Neural cell (in vitro differentiated cells): ENCODE results near the gene PGM3. TPM values are rescaled to one million over a fixed set of nuclear protein-coding genes. Genes with fewer than 3 reads are reported as not detected.

Source experiments
- H2AFZ ChIP-seq: fragments of 200-600, 300-800 bp; sonication (generic), shearing (Covaris generic); 2 replicates; pipeline ENCODE4 v1.6.0; 2014; ENCODE audit warnings: low read depth, mild to moderate bottlenecking, antibody characterized with exemption, low read length, moderate library complexity
- H3F3A ChIP-seq: fragments of 200-600 bp; shearing (Covaris generic); 2 replicates; pipeline ENCODE4 v1.6.1; 2016; ENCODE audit warnings: mild to moderate bottlenecking, moderate library complexity, mixed read lengths, antibody characterized with exemption, low read length; ENCODE audit not compliant: insufficient read depth, poor library complexity, severe bottlenecking
- H3K27ac ChIP-seq: fragments of 200-600, 300-800 bp; sonication (generic), shearing (Covaris generic); 2 replicates; pipeline ENCODE4 v1.5.1; 2014; ENCODE audit warnings: mild to moderate bottlenecking, low read length, moderate library complexity
- H3K27me3 ChIP-seq: fragments of 300-800, 200-600 bp; sonication (generic), shearing (Covaris generic); 2 replicates; pipeline ENCODE4 v1.6.0; 2014; ENCODE audit warnings: mild to moderate bottlenecking, low read depth, low read length, moderate library complexity; ENCODE audit not compliant: insufficient read depth
- H3K36me3 ChIP-seq: fragments of 300-800, 200-600 bp; sonication (generic), shearing (Covaris generic); 2 replicates; pipeline ENCODE4 v1.5.1; 2014; ENCODE audit warnings: mild to moderate bottlenecking, antibody characterized with exemption, low read length, moderate library complexity; ENCODE audit not compliant: insufficient read depth
- H3K4me2 ChIP-seq: fragments of 300-800, 200-600 bp; sonication (generic), shearing (Covaris generic); 2 replicates; pipeline ENCODE4 v1.6.0; 2014; ENCODE audit warnings: mild to moderate bottlenecking, low read length
- H3K4me3 ChIP-seq: fragments of 300-800, 200-600 bp; sonication (generic), shearing (Covaris generic); 2 replicates; pipeline ENCODE4 v1.5.1; 2014; ENCODE audit warnings: mild to moderate bottlenecking, low read length, moderate library complexity
- H3K79me2 ChIP-seq: fragments of 200-600 bp; shearing (Covaris generic); replicated peaks from 2 replicates; pipeline ENCODE4 v1.6.0; 2014; ENCODE audit warnings: mild to moderate bottlenecking, low read length, moderate library complexity; ENCODE audit not compliant: insufficient read depth
- H3K9ac ChIP-seq: fragments of 300-800, 200-600 bp; sonication (generic), shearing (Covaris generic); 2 replicates; pipeline ENCODE4 v1.6.1; 2016; ENCODE audit warnings: mild to moderate bottlenecking, low read length, mixed read lengths
- H3K9me2 ChIP-seq: fragments of 200-600 bp; shearing (Covaris generic); 2 replicates; pipeline ENCODE4 v1.6.1; 2016; ENCODE audit warnings: mild to moderate bottlenecking, low read length, mixed read lengths; ENCODE audit not compliant: insufficient read depth
- H3K9me3 ChIP-seq: fragments of 200-600, 300-800 bp; sonication (generic), shearing (Covaris generic); 2 replicates; pipeline ENCODE4 v1.6.1; 2016; ENCODE audit warnings: mild to moderate bottlenecking, mixed run types, low read length, moderate library complexity, mixed read lengths
- H4K20me1 ChIP-seq: fragments of 200-600 bp; shearing (Covaris generic); 2 replicates; pipeline ENCODE4 v1.6.1; 2016; ENCODE audit warnings: mild to moderate bottlenecking, mixed run types; ENCODE audit not compliant: insufficient read depth
- EP300 ChIP-seq: fragments of 450-650 bp; conservative IDR thresholded peaks from 2 replicates; pipeline ENCODE4 v1.6.1; 2014; ENCODE audit warnings: antibody characterized with exemption, mild to moderate bottlenecking, moderate library complexity; ENCODE audit not compliant: poor library complexity, severe bottlenecking
- EZH2 ChIP-seq: fragments of 200-600, 300-800 bp; shearing (Covaris generic), sonication (generic); IDR thresholded peaks from 2 replicates; pipeline ENCODE4 v1.6.1; 2014; ENCODE audit warnings: antibody characterized with exemption, low read length, borderline replicate concordance, mild to moderate bottlenecking; ENCODE audit not compliant: insufficient read depth, poor library complexity, severe bottlenecking
- MXI1 ChIP-seq: fragments of 450-650 bp; conservative IDR thresholded peaks from 2 replicates; pipeline ENCODE4 v1.6.1; 2014; ENCODE audit warnings: antibody characterized with exemption, mild to moderate bottlenecking; ENCODE audit not compliant: poor library complexity, severe bottlenecking
- POLR2AphosphoS5 ChIP-seq: IDR thresholded peaks from 2 replicates; pipeline ENCODE4 v1.6.1; 2012
- RAD21 ChIP-seq: fragments of 450-650 bp; conservative IDR thresholded peaks from 2 replicates; pipeline ENCODE4 v1.6.1; 2014; ENCODE audit warnings: antibody characterized with exemption, mild to moderate bottlenecking, moderate library complexity
- SMC3 ChIP-seq: fragments of 450-650 bp; conservative IDR thresholded peaks from 2 replicates; pipeline ENCODE4 v1.6.1; 2014; ENCODE audit warnings: antibody characterized with exemption, mild to moderate bottlenecking, moderate library complexity; ENCODE audit not compliant: poor library complexity
- TAF1 ChIP-seq: IDR thresholded peaks from 2 replicates; pipeline ENCODE4 v1.6.1; 2012; ENCODE audit warnings: low read depth
- polyA plus RNA-seq: library from polyadenylated mRNA; depleted of rRNA; stranded (reverse); fragments of >200 nt; gene quantifications from 2 replicates; pipeline ENCODE4 v1.2.3, GENCODE V29; 2014
- TF ChIP-seq, protein P1 (sequence below): fragments of 450-650 bp; IDR thresholded peaks from 2 replicates; pipeline ENCODE4 v1.5.1; 2014; ENCODE audit warnings: antibody characterized with exemption, mild to moderate bottlenecking, moderate library complexity; ENCODE audit not compliant: poor library complexity, severe bottlenecking
- TF ChIP-seq, protein P2 (sequence below): IDR thresholded peaks from 2 replicates; pipeline ENCODE4 v1.6.1; 2012; ENCODE audit warnings: borderline replicate concordance

PGM3 gene
- polyA plus RNA-seq, 1 donor from 2014 or later: 198 TPM

DNA sequence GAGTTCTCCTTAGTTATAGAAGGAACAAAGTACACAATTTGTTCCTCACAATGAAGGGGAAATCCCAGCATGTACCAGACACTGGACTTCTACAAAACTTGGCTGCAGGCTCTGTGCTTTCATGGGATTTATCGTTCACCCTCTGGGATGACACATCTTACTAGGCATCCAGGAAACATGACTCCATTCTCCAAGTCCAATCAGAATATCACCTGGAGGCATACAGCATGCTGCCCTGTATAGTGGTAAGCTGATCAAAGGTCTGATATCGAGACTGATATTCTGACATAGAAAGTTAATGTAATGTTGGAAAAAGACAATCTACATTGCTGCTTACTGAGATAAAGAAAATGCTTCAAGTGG lies 6.8 kb upstream of the PGM3 start:
- TF ChIP-seq EP300 (no peak), POLR2AphosphoS5 (no peak), SMC3 (no peak), RAD21 (no peak), TAF1 (no peak), EZH2 (no peak), MXI1 (no peak)
- TF ChIP-seq, protein P1, sequence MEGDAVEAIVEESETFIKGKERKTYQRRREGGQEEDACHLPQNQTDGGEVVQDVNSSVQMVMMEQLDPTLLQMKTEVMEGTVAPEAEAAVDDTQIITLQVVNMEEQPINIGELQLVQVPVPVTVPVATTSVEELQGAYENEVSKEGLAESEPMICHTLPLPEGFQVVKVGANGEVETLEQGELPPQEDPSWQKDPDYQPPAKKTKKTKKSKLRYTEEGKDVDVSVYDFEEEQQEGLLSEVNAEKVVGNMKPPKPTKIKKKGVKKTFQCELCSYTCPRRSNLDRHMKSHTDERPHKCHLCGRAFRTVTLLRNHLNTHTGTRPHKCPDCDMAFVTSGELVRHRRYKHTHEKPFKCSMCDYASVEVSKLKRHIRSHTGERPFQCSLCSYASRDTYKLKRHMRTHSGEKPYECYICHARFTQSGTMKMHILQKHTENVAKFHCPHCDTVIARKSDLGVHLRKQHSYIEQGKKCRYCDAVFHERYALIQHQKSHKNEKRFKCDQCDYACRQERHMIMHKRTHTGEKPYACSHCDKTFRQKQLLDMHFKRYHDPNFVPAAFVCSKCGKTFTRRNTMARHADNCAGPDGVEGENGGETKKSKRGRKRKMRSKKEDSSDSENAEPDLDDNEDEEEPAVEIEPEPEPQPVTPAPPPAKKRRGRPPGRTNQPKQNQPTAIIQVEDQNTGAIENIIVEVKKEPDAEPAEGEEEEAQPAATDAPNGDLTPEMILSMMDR: no peak
- TF ChIP-seq, protein P2, sequence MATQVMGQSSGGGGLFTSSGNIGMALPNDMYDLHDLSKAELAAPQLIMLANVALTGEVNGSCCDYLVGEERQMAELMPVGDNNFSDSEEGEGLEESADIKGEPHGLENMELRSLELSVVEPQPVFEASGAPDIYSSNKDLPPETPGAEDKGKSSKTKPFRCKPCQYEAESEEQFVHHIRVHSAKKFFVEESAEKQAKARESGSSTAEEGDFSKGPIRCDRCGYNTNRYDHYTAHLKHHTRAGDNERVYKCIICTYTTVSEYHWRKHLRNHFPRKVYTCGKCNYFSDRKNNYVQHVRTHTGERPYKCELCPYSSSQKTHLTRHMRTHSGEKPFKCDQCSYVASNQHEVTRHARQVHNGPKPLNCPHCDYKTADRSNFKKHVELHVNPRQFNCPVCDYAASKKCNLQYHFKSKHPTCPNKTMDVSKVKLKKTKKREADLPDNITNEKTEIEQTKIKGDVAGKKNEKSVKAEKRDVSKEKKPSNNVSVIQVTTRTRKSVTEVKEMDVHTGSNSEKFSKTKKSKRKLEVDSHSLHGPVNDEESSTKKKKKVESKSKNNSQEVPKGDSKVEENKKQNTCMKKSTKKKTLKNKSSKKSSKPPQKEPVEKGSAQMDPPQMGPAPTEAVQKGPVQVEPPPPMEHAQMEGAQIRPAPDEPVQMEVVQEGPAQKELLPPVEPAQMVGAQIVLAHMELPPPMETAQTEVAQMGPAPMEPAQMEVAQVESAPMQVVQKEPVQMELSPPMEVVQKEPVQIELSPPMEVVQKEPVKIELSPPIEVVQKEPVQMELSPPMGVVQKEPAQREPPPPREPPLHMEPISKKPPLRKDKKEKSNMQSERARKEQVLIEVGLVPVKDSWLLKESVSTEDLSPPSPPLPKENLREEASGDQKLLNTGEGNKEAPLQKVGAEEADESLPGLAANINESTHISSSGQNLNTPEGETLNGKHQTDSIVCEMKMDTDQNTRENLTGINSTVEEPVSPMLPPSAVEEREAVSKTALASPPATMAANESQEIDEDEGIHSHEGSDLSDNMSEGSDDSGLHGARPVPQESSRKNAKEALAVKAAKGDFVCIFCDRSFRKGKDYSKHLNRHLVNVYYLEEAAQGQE: no peak
- Histone ChIP-seq H3K9me3 (no peaks in the 10 kb centered on the region), H2AFZ (no peak overlapping the region), H3K27ac (no peak overlapping the region), H3K9ac (no peak overlapping the region), H4K20me1 (no peaks in the 10 kb centered on the region), H3K4me3 (no peak overlapping the region), H3K79me2 (no peaks in the 10 kb centered on the region), H3F3A (no peaks in the 10 kb centered on the region), H3K27me3 (no peaks in the 10 kb centered on the region), H3K9me2 (no peaks in the 10 kb centered on the region), H3K4me2 (no peak overlapping the region), H3K36me3 (peaks cover 6% of the 10 kb centered on the region)

DNA sequence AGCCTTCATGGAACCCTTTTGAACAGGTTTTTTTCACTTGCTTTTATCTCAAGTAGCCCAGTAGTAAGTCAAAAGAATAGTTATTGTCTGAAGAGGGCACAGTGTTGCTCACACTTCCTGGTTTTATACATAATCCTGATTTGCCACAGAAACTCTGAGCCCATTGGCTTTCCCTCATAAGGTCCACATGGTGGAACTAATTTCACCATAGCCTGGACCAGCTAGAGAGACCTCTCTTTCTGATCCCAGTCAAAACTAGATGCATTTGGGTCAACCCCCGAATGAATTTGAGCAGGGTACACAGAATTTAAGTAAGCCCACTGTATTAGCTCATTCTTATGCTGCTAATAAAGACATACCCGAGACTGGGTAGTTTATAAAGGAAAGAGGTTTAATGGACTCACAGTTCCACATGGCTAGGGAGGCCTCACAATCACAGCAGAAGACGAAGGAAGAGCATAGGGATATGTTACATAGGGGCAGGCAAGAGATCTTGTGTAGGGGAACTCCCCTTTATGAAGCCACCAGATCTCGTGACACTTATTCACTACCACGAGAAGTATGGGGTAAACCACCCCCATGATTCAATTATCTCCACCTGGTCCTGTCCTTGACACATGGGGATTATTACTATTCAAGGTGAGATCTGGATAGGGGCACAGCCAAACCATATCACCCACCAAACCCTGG lies 6.3 kb upstream of the PGM3 start:
- TF ChIP-seq TAF1 (no peak), RAD21 (no peak), EZH2 (no peak), SMC3 (no peak), POLR2AphosphoS5 (no peak)
- TF ChIP-seq, protein P2: no peak
- TF ChIP-seq, protein P1: no peak
- Histone ChIP-seq H3K9me3 (no peaks in the 10 kb centered on the region), H3K27ac (no peak overlapping the region), H3K36me3 (peaks cover 6% of the 10 kb centered on the region), H3K4me2 (no peak overlapping the region), H3K9me2 (no peaks in the 10 kb centered on the region), H4K20me1 (no peaks in the 10 kb centered on the region), H3K9ac (no peak overlapping the region), H3K4me3 (no peak overlapping the region), H3K27me3 (no peaks in the 10 kb centered on the region), H3F3A (no peaks in the 10 kb centered on the region), H2AFZ (no peak overlapping the region), H3K79me2 (no peaks in the 10 kb centered on the region)
